NCI-H1694 (cell line): Measurements from ENCODE around the gene SASH3.
"Not testable (repeated sequence)": the region's sequence is repeated elsewhere in the genome, so short reads cannot be mapped to it uniquely, and the experiment has no call there.

Experiments
- DNase-seq: peaks from one replicate; lab custom pipeline; 2025; lab: John Stamatoyannopoulos, UW

The SASH3 gene

GRCh38 chrX:129779747-129780146 lies at the start of gene SASH3:
Gene SASH3, plus strand, starts transcription at chrX:129779949. Its CDS starts 149 bp downstream, at chrX:129780098.
- DNase-seq: no peak

- no peak for DNase-seq
Observed at GRCh38 chrX:129731228-129731627, 48.5 kb upstream of the SASH3 start.

GRCh38 chrX:129732857-129733256 lies 46.9 kb upstream of the SASH3 start:
- DNase-seq: no peak

GRCh38 chrX:129733335-129733734 lies 46.4 kb upstream of the SASH3 start:
- DNase-seq: no peak

- DNase-seq: no peak
Observed at GRCh38 chrX:129736491-129736890, 43.3 kb upstream of the SASH3 start.

GRCh38 chrX:129737916-129738315 lies 41.8 kb upstream of the SASH3 start:
- DNase-seq: no peak

GRCh38 chrX:129738466-129739308 lies 41.1 kb upstream of the SASH3 start, which contains the start of gene XPNPEP2:
Gene XPNPEP2, plus strand, starts transcription at chrX:129738979. Its CDS starts 235 bp downstream, at chrX:129739214.
- DNase-seq: no peak

- DNase-seq: no peak
Observed at GRCh38 chrX:129739578-129739977, 40.2 kb upstream of the SASH3 start.

GRCh38 chrX:129741880-129742758 lies 37.6 kb upstream of the SASH3 start:
- no peak for DNase-seq

- DNase-seq: not testable (repeated sequence)
Observed at GRCh38 chrX:129742759-129743152, 37.0 kb upstream of the SASH3 start.

- DNase-seq: no peak
Observed at GRCh38 chrX:129743821-129744220, 35.9 kb upstream of the SASH3 start.

GRCh38 chrX:129744861-129745321 lies 34.9 kb upstream of the SASH3 start:
- DNase-seq: no peak

GRCh38 chrX:129746557-129747470 lies 32.9 kb upstream of the SASH3 start:
- DNase-seq: no peak

- no peak for DNase-seq
Observed at GRCh38 chrX:129747533-129747932, 32.2 kb upstream of the SASH3 start.

GRCh38 chrX:129748305-129748704 lies 31.4 kb upstream of the SASH3 start:
- no peak for DNase-seq

- no peak for DNase-seq
Observed at GRCh38 chrX:129749069-129749468, 30.7 kb upstream of the SASH3 start.

GRCh38 chrX:129750971-129751370 lies 28.8 kb upstream of the SASH3 start:
- no peak for DNase-seq

- DNase-seq: no peak
Observed at GRCh38 chrX:129754056-129755024, 25.4 kb upstream of the SASH3 start.

GRCh38 chrX:129755779-129756650 lies 23.7 kb upstream of the SASH3 start:
- no peak for DNase-seq
